Adrenal gland (tissue), 5 donors: Measurements from ENCODE around the gene KRT71.

Experiments
- CTCF ChIP-seq, 6 experiments: fragments of 450-650 bp in 4 of 6; fragments of 200-600 bp in 2 of 6; sonication (generic) in 1 of 6; IDR thresholded peaks; 1 replicate in 5 of 6; 2 replicates in 1 of 6; pipeline versions ENCODE4 v1.5.1 to v1.8.0; 2016 to 2021; ENCODE audit warnings: antibody characterized with exemption in 6 of 6, mild to moderate bottlenecking in 2 of 6, moderate library complexity in 1 of 6
- POLR2A ChIP-seq, 2 donors: fragments of 450-650 bp; IDR thresholded peaks; one replicate each; pipeline ENCODE4 v1.6.1; 2017; ENCODE audit warnings: antibody characterized with exemption in 2 of 2, mild to moderate bottlenecking in 2 of 2, moderate library complexity in 1 of 2
- donor health status: DM: no; HTN: no; CAD: no.

GRCh38 chr12:52587563-52587962 lies 34.6 kb upstream of the KRT71 start:
- TF ChIP-seq CTCF (IDR thresholded peaks at IDR 0.05) (no peak), POLR2A (IDR thresholded peaks at IDR 0.05) (no peak)
